NK-92 (cell line): Measurements from ENCODE around the gene ADAMTS6.

Experiments used
- DNase-seq: peaks from one replicate; lab custom pipeline; 2025; ENCODE audit not compliant: unreplicated experiment; lab: John Stamatoyannopoulos, UW

The ADAMTS6 gene

GRCh38 chr5:65111961-65112658 is 369.6 kb downstream of the ADAMTS6 start:
- no peak for DNase-seq

GRCh38 chr5:65108786-65109743 is 372.7 kb downstream of the ADAMTS6 start:
- no peak for DNase-seq

- no peak for DNase-seq
Observed at GRCh38 chr5:65105301-65105700, 376.4 kb downstream of the ADAMTS6 start.

- no peak for DNase-seq
Observed at GRCh38 chr5:65104831-65105230, 376.9 kb downstream of the ADAMTS6 start.

GRCh38 chr5:65103756-65104440 is 377.8 kb downstream of the ADAMTS6 start:
- no peak for DNase-seq

- DNase-seq = no peak
Observed at GRCh38 chr5:65102976-65103711, 378.6 kb downstream of the ADAMTS6 start.

GRCh38 chr5:65102371-65102975 is 379.2 kb downstream of the ADAMTS6 start:
- no peak for DNase-seq

GRCh38 chr5:65101632-65102100 is 380.1 kb downstream of the ADAMTS6 start:
- no peak for DNase-seq

- no peak for DNase-seq
Observed at GRCh38 chr5:65100911-65101631, 380.6 kb downstream of the ADAMTS6 start.
